8988T (cell line): ENCODE measurements around the gene VAMP2.
"Not testable (repeated sequence)": the region's sequence is repeated elsewhere in the genome, so short reads cannot be mapped to it uniquely, and the experiment has no call there.

Experiments
- DNase-seq: peaks from one replicate; pipeline ENCODE4 v3.0.0; 2011

The VAMP2 gene

GRCh38 chr17:8175795-8176196, 13.0 kb upstream of the VAMP2 start:
- no peak for DNase-seq

GRCh38 chr17:8173871-8174322, 11.1 kb upstream of the VAMP2 start:
- DNase-seq: no peak

GRCh38 chr17:8173056-8173870, 10.5 kb upstream of the VAMP2 start:
- DNase-seq: no peak

DNA sequence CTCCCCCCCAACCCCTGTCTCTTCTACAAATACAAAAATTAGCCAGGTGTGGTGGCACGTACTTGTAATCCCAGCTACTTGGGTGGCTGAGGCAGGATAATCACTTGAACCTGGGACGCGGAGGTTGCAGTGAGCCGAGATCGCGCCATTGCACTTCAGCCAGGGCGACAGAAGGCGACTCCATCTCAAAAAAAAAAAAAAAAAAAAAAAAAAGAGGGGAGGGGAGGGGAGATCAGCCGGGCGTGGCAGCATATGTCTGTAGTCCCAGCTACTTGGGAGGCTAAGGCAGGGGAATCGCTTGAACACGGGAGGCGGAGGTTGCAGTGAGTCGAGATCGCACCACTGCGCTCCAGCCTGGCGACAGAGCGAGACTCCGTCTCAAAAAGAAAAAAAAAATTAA, 7.4 kb upstream of the VAMP2 start:
- not testable (repeated sequence) for DNase-seq

- DNase-seq: no peak
These were observed 4.8 kb upstream of the VAMP2 start for GRCh38 chr17:8167526-8167925.

DNA sequence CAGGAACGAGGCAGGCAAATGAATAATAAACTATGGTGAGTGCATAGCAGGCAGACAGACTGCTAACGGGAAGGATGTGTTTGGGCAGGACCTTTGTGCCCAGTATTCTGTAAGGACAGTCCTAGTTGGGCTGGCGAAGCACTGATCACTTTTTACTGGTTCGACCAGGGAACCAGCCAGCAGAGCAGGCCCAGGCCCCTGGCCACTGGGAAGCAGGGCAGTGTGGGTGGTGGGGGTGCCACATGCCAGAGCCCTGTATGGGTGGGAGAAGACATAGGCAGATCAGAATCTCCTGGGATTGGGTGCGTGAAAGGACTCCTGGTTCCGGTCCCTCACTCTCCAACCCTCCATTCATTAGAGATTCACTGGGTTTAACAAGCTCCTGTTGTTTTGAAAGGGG, 4.0 kb upstream of the VAMP2 start:
- DNase-seq: no peak

DNA sequence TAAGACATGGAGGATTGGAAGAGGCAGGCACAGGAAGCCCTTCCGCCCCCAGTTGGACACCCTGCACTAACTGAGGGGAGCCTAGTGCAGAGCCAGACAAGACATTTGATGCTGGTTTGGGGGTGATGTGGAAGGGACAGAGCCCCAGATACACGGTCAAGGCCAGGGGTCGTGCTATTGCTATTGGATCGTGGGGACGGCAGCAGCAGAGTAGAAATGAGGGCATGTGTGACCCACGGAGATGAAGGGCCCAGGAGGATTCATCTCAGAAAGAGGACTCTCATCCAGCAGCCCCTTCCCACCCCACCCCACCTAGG, 2.0 kb upstream of the VAMP2 start:
- DNase-seq: no peak

DNA sequence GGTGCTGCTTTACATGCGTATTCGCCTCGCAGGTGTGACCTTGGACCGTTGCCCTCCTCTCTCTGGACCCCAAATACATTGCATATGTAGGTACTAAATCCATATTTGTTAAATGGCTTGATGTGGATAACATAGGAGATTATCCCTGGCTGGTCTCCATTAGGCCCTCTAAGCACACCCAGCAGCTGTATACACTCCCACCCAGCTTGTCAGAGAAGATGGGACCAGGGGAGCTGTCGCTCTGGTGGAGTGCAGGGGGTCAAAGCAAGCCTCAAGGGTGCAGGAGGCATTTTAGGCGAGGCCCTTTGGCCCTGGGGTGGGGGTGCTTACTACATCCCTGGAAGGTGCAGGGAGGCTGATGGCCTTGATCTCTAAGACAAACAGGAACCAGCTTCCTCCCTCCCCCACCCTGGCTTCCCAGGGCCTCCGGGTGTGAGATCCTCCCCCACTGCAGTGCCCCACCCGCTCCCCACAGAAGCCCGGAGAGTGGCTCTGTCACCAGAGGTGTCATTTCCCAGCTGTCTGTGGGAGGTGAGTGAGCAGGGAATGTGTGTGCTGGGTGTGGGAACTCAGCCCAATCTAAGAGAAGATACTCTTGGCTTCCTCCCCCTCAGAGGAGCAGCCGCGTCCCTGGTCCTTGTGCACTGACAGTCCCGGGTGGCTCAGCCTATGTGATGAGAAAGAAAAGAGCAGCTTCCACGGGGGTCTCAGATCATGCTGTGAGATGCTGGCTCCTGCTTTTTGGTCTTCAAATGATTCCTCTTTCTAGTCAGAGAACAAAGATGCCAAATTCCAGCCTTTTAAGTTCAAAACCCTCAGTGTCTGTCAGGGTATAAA, 1.4 kb upstream of the VAMP2 start:
- no peak for DNase-seq

GRCh38 chr17:8162997-8163977, 539 bp upstream of the VAMP2 start:
- DNase-seq: peak; percentile 54

DNA sequence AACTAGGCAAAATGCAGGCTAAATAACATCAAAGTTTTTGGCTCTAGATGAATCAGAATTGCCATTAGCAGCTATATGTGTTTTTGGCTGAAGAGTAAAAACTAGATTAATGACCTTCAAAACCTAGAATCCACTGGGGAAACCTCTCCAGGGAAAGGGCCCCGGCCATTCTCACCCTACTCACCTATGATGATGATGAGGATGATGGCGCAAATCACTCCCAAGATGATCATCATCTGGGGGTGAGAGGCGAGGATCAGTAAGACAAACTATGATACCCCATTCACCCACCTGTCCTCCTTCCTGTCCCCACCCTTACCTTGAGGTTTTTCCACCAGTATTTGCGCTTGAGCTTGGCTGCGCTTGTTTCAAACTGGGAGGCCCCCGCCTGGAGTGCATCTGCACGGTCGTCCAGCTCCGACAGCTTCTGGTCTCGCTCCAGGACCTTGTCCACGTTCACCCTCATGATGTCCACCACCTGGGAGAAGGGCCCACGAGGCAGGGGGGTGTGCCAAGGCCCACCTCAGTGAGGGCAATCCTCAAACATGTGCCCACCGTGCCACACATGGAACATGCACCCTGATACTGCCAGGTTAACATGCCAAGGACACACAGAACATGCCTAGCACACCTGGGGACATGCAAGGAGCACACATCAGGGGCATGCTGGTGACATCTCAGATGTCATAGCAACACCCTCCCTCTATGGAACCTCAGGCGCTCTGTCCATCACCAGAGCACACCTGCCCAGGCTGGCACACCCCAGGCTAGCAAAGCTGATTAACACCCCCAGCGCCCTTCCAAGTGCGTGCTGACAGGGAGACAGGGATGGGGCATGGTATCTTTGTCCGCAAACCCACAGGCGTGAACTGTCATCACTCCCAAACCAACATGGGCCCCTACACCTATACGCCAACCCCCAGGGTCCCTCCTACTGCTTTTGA, 1.2 kb downstream of the VAMP2 start:
- DNase-seq: no peak

GRCh38 chr17:8160741-8161221, 2.0 kb downstream of the VAMP2 start:
- no peak for DNase-seq

DNA sequence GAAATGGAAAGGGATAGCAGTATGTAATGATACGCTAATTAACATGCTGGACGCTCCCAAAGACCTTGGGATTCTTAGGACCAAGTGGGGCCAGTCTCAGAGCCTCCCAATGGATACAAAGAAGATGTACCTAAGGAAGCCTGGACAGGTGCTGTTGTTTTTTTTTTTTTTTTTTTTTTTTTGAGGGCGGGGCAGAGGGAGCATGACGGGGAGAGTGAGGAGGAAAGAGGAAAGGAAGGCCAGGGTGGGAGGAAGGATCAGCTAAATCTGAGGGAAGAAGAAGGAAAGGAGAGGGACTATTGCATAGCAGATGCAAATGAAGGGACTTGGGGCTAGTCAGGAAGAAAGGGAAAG, 2.5 kb downstream of the VAMP2 start:
- no peak for DNase-seq

DNA sequence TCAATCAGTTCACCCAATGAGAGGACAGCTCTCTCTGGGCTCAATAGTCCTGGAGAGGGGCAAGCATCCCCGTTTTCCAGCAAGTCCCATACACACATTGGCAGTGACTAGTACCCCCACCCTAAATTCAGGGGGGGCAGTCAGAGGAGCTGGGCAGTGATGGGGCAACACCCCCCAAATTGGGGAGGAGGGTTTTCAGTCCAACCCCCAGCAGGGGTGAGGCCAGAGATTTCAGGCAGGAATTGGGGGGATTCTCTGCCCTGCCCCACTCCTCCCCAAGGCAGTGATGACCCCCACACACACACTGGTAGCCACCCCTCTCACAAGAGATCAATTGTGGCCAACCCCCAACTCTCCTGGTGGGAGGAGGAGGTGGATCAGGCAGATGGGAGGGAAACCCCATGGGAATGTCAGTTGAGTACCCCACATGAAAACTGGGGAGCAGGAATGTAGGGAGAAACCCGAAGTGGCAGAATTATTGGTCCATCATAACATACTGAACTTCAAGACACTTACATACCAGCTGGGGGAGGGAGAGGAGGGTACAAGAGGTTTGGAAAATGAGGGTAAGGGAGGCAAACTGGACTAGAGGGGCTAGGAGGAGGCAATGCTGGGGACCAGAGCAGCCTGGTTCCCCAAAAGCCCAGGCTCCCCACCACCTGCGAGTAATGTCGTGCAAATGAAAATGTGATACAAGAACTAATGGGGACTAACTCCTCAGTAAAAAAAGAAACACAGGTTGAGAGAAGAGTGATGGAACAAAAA, 3.1 kb downstream of the VAMP2 start:
- no peak for DNase-seq

DNA sequence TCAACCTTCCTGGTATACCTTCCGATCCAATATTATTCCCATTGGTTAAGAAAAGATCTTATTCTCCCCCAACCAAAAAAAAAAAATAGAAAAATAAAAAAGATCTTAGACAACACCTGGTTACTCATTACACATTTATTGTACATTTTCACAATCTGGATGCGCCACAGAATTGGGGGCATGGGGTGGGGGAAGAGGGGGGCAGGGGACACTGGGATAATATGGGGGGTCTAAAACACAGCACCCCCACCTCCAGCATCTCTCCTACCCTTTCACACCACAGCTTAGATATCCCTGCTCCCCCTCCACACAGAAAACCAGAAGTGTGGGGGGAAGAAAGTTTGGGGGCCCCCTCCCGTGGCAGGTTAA, 3.7 kb downstream of the VAMP2 start:
- no peak for DNase-seq

DNA sequence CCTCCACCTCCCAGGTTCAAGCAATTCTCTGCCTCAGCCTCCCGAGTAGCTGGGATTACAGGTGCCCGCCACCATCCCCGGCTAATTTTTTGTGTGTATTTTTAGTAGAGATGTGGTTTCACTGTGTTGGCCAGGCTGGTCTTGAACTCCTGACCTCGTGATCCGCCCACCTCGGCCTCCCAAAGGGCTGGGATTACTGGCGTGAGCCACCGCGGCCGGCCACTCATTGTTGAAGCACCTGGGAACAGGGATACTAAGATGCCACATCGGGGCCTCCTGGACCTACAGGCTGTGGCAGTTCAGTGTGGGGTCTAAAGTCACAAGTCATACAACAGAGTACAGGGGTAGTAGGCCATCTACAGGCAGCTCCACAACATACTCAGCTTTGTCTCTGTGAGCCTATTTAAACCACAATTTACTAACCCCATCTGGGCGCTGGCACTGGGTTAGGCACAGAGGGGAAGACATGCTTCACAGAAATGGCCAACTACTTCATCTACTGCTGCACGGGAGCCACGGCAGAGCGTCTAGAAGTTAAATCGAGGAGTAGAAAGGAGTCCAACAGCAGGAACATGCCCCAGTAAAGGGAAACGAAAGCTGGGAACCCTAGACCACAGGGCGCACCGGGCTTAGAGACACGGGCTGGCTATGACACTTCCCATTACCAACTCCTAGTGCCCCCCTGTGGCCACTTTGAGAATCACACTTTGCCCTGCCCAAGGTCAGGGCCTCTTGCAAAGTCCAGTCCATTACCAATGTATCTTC, 4.3 kb downstream of the VAMP2 start:
- peak; percentile 76 for DNase-seq

DNA sequence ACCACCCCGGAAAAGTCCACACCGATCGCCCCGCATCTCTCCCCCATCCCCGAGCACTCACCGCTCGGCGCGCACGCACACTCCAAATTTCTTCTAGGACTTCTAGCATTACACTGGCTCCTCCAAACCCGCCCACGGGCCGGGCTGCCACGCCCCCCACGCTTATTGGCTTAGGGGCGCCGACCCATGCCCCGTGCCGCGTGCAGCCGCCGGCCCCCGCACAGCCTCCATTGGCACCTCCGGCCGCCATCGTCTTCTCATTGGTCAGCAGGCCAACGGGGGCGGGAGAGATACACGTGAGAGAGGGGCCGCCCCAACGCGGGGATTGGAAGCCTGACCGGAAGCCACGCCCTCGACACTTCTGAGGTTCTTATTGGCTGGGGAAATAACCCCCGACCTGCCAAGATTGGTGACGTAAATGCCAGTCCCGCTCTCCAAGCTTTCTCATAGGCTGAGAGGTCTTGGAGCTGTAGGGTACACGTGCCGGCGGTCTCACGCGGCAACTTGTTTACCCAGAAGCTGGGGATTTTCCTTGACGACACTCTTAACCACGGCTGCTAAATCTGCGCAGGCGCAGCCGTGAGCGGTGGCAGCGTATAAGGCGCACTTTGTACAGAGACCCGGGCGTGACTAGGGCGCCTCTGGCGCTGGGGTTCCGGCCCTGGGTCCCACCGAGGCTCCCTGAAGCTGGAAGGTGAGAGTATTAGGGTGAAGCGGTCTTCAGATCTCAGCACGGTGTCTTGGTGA, 6.3 kb downstream of the VAMP2 start:
- DNase-seq: peak; percentile 88

DNA sequence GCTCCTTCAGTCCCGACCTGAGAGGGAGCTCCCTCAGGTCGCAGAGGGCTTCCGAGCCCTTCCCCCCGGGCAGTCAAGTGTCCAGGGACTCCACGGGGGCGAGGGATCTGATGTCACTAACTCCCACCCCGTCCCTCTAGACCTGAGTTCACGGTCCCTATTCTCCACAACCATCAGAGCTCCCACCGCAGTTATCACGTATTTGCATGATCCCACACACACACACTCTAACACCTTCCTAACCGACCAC, 6.8 kb downstream of the VAMP2 start:
- no peak for DNase-seq

- DNase-seq: no peak
These were observed 7.3 kb downstream of the VAMP2 start for GRCh38 chr17:8155231-8155995.

DNA sequence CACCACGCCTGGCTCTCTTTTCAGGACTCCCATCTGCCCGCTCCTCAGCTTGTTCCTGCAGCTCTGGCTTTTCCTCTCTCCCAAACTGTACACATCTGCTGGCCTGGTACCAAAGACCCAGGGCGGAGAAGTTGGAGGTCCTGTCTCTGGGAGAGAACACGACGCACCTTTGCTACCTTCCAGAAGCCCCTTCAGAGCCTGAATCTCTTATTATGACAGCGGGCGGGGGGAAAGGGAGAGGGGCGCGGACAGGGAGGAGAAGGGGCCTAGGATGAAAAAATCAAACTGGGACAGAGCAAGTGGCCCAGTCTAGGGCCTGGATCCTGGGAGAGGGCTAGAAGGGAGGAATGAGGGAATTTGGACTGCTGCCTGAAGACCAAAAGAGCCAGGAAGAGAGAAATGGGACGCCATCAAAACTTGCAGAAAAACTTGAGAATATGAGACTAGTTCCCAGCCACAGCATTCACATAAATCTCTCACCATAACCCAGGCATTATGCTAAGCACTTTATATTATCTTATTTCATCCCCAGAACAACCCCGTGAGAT, 8.1 kb downstream of the VAMP2 start:
- no peak for DNase-seq
